Activated naive CD4-positive, alpha-beta T cell treated with anti-CD3 and anti-CD28 coated beads for 36 hours (primary cell): ENCODE data around the gene CFAP45. TPM values are rescaled to one million over a fixed set of nuclear protein-coding genes. Genes with fewer than 3 reads are reported as not detected.

Experiments
- CTCF ChIA-PET: fragments of 350-600 bp; sonication (Branson Sonifier 250); formaldehyde crosslinking; loops from one replicate; lab custom pipeline; 2021; ENCODE audit warnings: antibody characterized with exemption; lab: Charles Lee
- DNase-seq: peaks from one replicate; pipeline ENCODE4 v3.0.0-alpha.2; 2020
- H3K27ac Mint-ChIP-seq: one replicate; pipeline ENCODE4 v1.8.0; 2021; ENCODE audit warnings: mild to moderate bottlenecking, mixed read lengths
- H3K27me3 Mint-ChIP-seq: one replicate; pipeline ENCODE4 v1.8.0; 2021; ENCODE audit warnings: low read depth, mixed read lengths
- H3K36me3 Mint-ChIP-seq: one replicate; pipeline ENCODE4 v1.8.0; 2021; ENCODE audit warnings: low read depth, mixed read lengths
- H3K4me1 Mint-ChIP-seq: one replicate; pipeline ENCODE4 v1.8.0; 2021; ENCODE audit warnings: low read depth, mixed read lengths
- H3K4me3 Mint-ChIP-seq: one replicate; pipeline ENCODE4 v1.8.0; 2021; ENCODE audit warnings: mild to moderate bottlenecking, moderate library complexity, mixed read lengths
- H3K9me3 Mint-ChIP-seq: one replicate; pipeline ENCODE4 v1.8.0; 2021; ENCODE audit warnings: mixed read lengths
- intact Hi-C: fragments of 100-400 bp; cut with micrococcal nuclease; formaldehyde crosslinking; loops from one replicate; pipeline ENCODE4 v1.15.1; 2023
- total RNA-seq, 2 experiments: library from RNA; stranded (reverse); gene quantifications; one replicate each; pipeline ENCODE4 v1.2.3, GENCODE V29; 2021

The CFAP45 gene
- total RNA-seq, 2 experiments from 2014 or later = 2.1 to 2.6 TPM

GRCh38 chr1:159920202-159920601 lies 20.2 kb upstream of the CFAP45 start:
- H3K36me3 Mint-ChIP-seq = peaks cover 46% of the 10 kb centered on the region
- CTCF ChIA-PET = interaction anchor here (0.6 kb wide), 1 partner anchor 18 kb away, joined by 3 read pairs; no protein-coding TSS in a partner anchor
- no peak for DNase-seq
- H3K27me3 Mint-ChIP-seq = no peaks in the 10 kb centered on the region
- H3K27ac Mint-ChIP-seq = peak overlapping the region; percentile 69
- peaks cover 50% of the 10 kb centered on the region for H3K4me1 Mint-ChIP-seq
- H3K4me3 Mint-ChIP-seq = no peak overlapping the region
- H3K9me3 Mint-ChIP-seq = no peaks in the 10 kb centered on the region
- intact Hi-C loops = loop anchor here (5.0 to 10.0 kb wide), 6 partner anchors 287 to 885 kb away; partner anchors contain the start of genes AIM2, CD84 and PEA15

- CTCF ChIA-PET = no interaction called here
Observed at GRCh38 chr1:159919236-159919865, 19.4 kb upstream of the CFAP45 start.

GRCh38 chr1:159918352-159919200 lies 18.6 kb upstream of the CFAP45 start:
- no peak overlapping the region for H3K4me3 Mint-ChIP-seq
- H3K27ac Mint-ChIP-seq = peak overlapping the region; percentile 1
- intact Hi-C loops = no loop called here
- peaks cover 44% of the 10 kb centered on the region for H3K36me3 Mint-ChIP-seq
- H3K27me3 Mint-ChIP-seq = no peaks in the 10 kb centered on the region
- H3K4me1 Mint-ChIP-seq = peaks cover 52% of the 10 kb centered on the region
- CTCF ChIA-PET = interaction anchor here (0.6 kb wide), 1 partner anchor 155 kb away, joined by 6 read pairs; no protein-coding TSS in a partner anchor
- no peaks in the 10 kb centered on the region for H3K9me3 Mint-ChIP-seq
- DNase-seq = no peak

More at GRCh38 chr1:159919236-159919865, 19.4 kb upstream of the CFAP45 start:
- peaks cover 50% of the 10 kb centered on the region for H3K4me1 Mint-ChIP-seq
- no peak overlapping the region for H3K4me3 Mint-ChIP-seq
- intact Hi-C loops = no loop called here
- no peaks in the 10 kb centered on the region for H3K27me3 Mint-ChIP-seq
- DNase-seq = no peak
- H3K27ac Mint-ChIP-seq = no peak overlapping the region
- peaks cover 49% of the 10 kb centered on the region for H3K36me3 Mint-ChIP-seq
- no peaks in the 10 kb centered on the region for H3K9me3 Mint-ChIP-seq

- Mint-ChIP-seq H3K9me3 (no peaks in the 10 kb centered on the region), H3K4me1 (peaks cover 48% of the 10 kb centered on the region), H3K4me3 (no peak overlapping the region), H3K27me3 (no peaks in the 10 kb centered on the region), H3K36me3 (peaks cover 42% of the 10 kb centered on the region), H3K27ac (no peak overlapping the region)
- DNase-seq = no peak
- intact Hi-C loops = no loop called here
- CTCF ChIA-PET = interaction anchor here (0.8 kb wide), 1 partner anchor 27 kb away, joined by 3 read pairs; no protein-coding TSS in a partner anchor
Observed at GRCh38 chr1:159917533-159918351, 17.8 kb upstream of the CFAP45 start.

- no peaks in the 10 kb centered on the region for H3K9me3 Mint-ChIP-seq
- H3K4me3 Mint-ChIP-seq = no peak overlapping the region
- H3K27me3 Mint-ChIP-seq = no peaks in the 10 kb centered on the region
- peaks cover 48% of the 10 kb centered on the region for H3K4me1 Mint-ChIP-seq
- no peak for DNase-seq
- peaks cover 38% of the 10 kb centered on the region for H3K36me3 Mint-ChIP-seq
- intact Hi-C loops = no loop called here
- CTCF ChIA-PET = interaction anchor here (0.8 to 1.2 kb wide), 3 partner anchors 14 to 27 kb away, joined by 3 to 4 read pairs (median 3); no protein-coding TSS in a partner anchor
- H3K27ac Mint-ChIP-seq = no peak overlapping the region
Observed at GRCh38 chr1:159916242-159917051, 16.5 kb upstream of the CFAP45 start.

GRCh38 chr1:159915571-159916241 lies 15.7 kb upstream of the CFAP45 start:
- H3K9me3 Mint-ChIP-seq = no peaks in the 10 kb centered on the region
- CTCF ChIA-PET = interaction anchor here (1.1 to 1.2 kb wide), 3 partner anchors 15 to 118 kb away, joined by 3 to 4 read pairs (median 4); no protein-coding TSS in a partner anchor

GRCh38 chr1:159914252-159915018 lies 14.5 kb upstream of the CFAP45 start:
- H3K27ac Mint-ChIP-seq = no peak overlapping the region
- no peaks in the 10 kb centered on the region for H3K27me3 Mint-ChIP-seq
- peaks cover 50% of the 10 kb centered on the region for H3K4me1 Mint-ChIP-seq
- peaks cover 21% of the 10 kb centered on the region for H3K36me3 Mint-ChIP-seq
- CTCF ChIA-PET = interaction anchor here (0.6 to 1.2 kb wide), 2 partner anchors 41 to 117 kb away, joined by 4 read pairs; no protein-coding TSS in a partner anchor
- H3K4me3 Mint-ChIP-seq = no peak overlapping the region
- H3K9me3 Mint-ChIP-seq = no peaks in the 10 kb centered on the region
- intact Hi-C loops = no loop called here
- no peak for DNase-seq

More at GRCh38 chr1:159915571-159916241, 15.7 kb upstream of the CFAP45 start:
- Mint-ChIP-seq H3K4me1 (peaks cover 48% of the 10 kb centered on the region), H3K27ac (peak overlapping the region; percentile 44), H3K36me3 (peaks cover 34% of the 10 kb centered on the region), H3K27me3 (no peaks in the 10 kb centered on the region), H3K4me3 (no peak overlapping the region)
- intact Hi-C loops = no loop called here
- DNase-seq = no peak

- CTCF ChIA-PET = no interaction called here
- H3K4me1 Mint-ChIP-seq = peaks cover 49% of the 10 kb centered on the region
- intact Hi-C loops = no loop called here
- no peaks in the 10 kb centered on the region for H3K9me3 Mint-ChIP-seq
- no peaks in the 10 kb centered on the region for H3K27me3 Mint-ChIP-seq
- H3K36me3 Mint-ChIP-seq = peaks cover 15% of the 10 kb centered on the region
- peak overlapping the region; percentile 1 for H3K27ac Mint-ChIP-seq
- no peak overlapping the region for H3K4me3 Mint-ChIP-seq
- no peak for DNase-seq
Observed at GRCh38 chr1:159913451-159914192, 13.7 kb upstream of the CFAP45 start.

- peak overlapping the region; percentile 69 for H3K27ac Mint-ChIP-seq
- no peak overlapping the region for H3K4me3 Mint-ChIP-seq
- intact Hi-C loops = no loop called here
- H3K4me1 Mint-ChIP-seq = peaks cover 38% of the 10 kb centered on the region
- DNase-seq = peak; percentile 32
- H3K36me3 Mint-ChIP-seq = peaks cover 5% of the 10 kb centered on the region
- CTCF ChIA-PET = interaction anchor here (0.6 kb wide), 1 partner anchor 111 kb away, joined by 3 read pairs; no protein-coding TSS in a partner anchor
- H3K27me3 Mint-ChIP-seq = no peaks in the 10 kb centered on the region
- no peaks in the 10 kb centered on the region for H3K9me3 Mint-ChIP-seq
Observed at GRCh38 chr1:159911326-159912070, 11.5 kb upstream of the CFAP45 start.
